ENCODE results near the gene SLC16A14. TPM values are rescaled to one million over a fixed set of nuclear protein-coding genes. Genes with fewer than 3 reads are reported as not detected.

SLC16A14 gene
- total and polyA plus RNA-seq, 2 of the 8 experiments (the other 6 are each of a cell fraction or from before 2014, with no cell fraction given), result 2.1 to 3.0 TPM

DNA sequence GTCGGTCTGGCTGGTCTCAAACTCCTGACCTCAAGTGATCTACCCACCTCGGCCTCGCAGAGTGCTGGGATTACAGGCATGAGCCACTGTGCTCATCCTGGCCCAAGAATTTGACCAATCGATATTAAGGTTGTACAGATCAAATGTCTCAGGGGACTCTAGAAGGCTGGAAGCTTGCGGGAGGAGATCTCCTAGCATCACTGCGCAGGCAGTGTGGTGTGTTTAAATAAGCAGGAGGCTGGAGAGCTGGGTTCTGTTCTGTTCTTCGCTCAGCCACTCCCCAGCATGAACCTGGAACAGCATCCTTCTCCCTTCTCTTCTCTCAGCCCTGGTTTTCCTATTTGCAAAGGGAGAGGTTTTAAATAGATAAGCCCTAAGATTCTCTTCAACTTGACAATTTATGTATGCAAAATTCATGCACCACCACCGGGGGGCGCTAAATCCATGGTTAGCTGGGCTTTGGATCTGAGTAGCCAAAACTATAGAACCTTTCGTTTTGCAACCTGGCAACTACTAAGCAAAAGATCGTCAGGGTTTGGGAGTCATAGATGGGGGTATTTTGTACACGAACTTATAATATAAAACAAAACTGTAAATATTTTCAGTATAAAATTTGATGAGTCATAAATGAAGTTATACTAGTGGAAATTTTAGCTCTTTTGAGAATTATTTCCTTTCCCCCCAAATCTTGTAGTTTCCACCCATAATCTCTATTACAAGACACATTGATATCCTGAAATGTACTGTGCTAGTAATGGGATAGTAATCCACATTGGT lies 60.6 kb downstream of the SLC16A14 start (continued):
- TF ChIP-seq, protein P1, sequence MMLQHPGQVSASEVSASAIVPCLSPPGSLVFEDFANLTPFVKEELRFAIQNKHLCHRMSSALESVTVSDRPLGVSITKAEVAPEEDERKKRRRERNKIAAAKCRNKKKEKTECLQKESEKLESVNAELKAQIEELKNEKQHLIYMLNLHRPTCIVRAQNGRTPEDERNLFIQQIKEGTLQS (IDR thresholded peaks at IDR 0.05; ENCODE audit: insufficient read depth, low read depth, low read length), result no peak
- TF ChIP-seq PHF8 (conservative IDR thresholded peaks at IDR 0.05; ENCODE audit: low read depth, low read length) (no peak), JUND (IDR thresholded peaks at IDR 0.05; ENCODE audit: low read length) (no peak), POU5F1 (IDR thresholded peaks at IDR 0.05; ENCODE audit: low read depth, low read length) (0 out of 2 replicates have a peak, but pooled peaks have one; percentile 31), SIN3A (conservative IDR thresholded peaks at IDR 0.05 in 1 of 2, IDR thresholded peaks at IDR 0.05 in 1 of 2; ENCODE audit: low read depth in 1 of 2, low read length in 2 of 2) (no peak), MAFK (IDR thresholded peaks at IDR 0.05; ENCODE audit: low read depth, low read length) (no peak), RAD21 (IDR thresholded peaks at IDR 0.05 in 1 of 2, conservative IDR thresholded peaks at IDR 0.05 in 1 of 2; ENCODE audit: low read depth in 2 of 2, low read length in 2 of 2) (peak; percentile 91 to 94)
